Panc1 (cell line): ENCODE data around the gene TAF15. TPM values are rescaled to one million over a fixed set of nuclear protein-coding genes. Genes with fewer than 3 reads are reported as not detected.

ENCODE experiments used
- ATAC-seq: fragments of 200-7000 bp; cut with Tn5 transposase; 2 replicates; pipeline ENCODE4 v1.9.1; 2020; ENCODE audit warnings: mild to moderate bottlenecking, moderate library complexity
- BruUV-seq: library from RNA; stranded (reverse); fragments of 400-500 nt; replicated peaks from 2 replicates; lab custom pipeline; 2021; lab: Mats Ljungman, UMichigan
- CTCF ChIA-PET: fragments of 300-600 bp; sonication (Branson Sonifier 250); formaldehyde crosslinking; loops from one replicate; lab custom pipeline; 2022; ENCODE audit warnings: antibody characterized with exemption; lab: Charles Lee
- POLR2A ChIA-PET: fragments of 300-600 bp; sonication (Branson Sonifier 250); formaldehyde crosslinking; loops from one replicate; lab custom pipeline; 2022; ENCODE audit warnings: antibody characterized with exemption; lab: Charles Lee
- DNase-seq: peaks from one replicate; pipeline ENCODE4 v3.0.0-alpha.2; 2010; ENCODE audit warnings: low read depth, low spot score
- H3K27ac ChIP-seq: 2 replicates; pipeline ENCODE4 v1.5.1; 2011; ENCODE audit warnings: mild to moderate bottlenecking, low read length, inconsistent platforms
- H3K27me3 ChIP-seq: fragments of 200-500 bp; sonication (Bioruptor generic); 2 replicates; pipeline ENCODE4 v1.6.0; 2014; ENCODE audit warnings: low read length, inconsistent platforms; ENCODE audit not compliant: control insufficient read depth, insufficient read depth
- H3K36me3 ChIP-seq: fragments of 200-500 bp; sonication (Bioruptor generic); 2 replicates; pipeline ENCODE4 v1.5.1; 2014; ENCODE audit warnings: inconsistent platforms, mild to moderate bottlenecking, low read length, moderate library complexity; ENCODE audit not compliant: control insufficient read depth, insufficient read depth
- H3K4me1 ChIP-seq: 2 replicates; pipeline ENCODE4 v1.5.1; 2011; ENCODE audit warnings: inconsistent platforms, mild to moderate bottlenecking, low read length, moderate library complexity; ENCODE audit not compliant: control insufficient read depth, insufficient read depth
- H3K4me3 ChIP-seq, 2 experiments: 2 replicates each; pipeline ENCODE4 v1.5.1; 2011 to 2012; ENCODE audit warnings: low read depth in 2 of 2, low read length in 2 of 2, mild to moderate bottlenecking in 2 of 2, inconsistent platforms in 1 of 2, moderate library complexity in 1 of 2
- H3K9me3 ChIP-seq: fragments of 200-500 bp; sonication (Bioruptor generic); 2 replicates; pipeline ENCODE4 v1.5.1; 2014; ENCODE audit warnings: low read depth, mild to moderate bottlenecking, inconsistent platforms, low read length, moderate library complexity; ENCODE audit not compliant: control insufficient read depth, insufficient read depth
- CTCF ChIP-seq: fragments of 450-650 bp; IDR thresholded peaks from 2 replicates; pipeline ENCODE4 v1.5.1; 2017; ENCODE audit warnings: mild to moderate bottlenecking
- POLR2AphosphoS5 ChIP-seq: IDR thresholded peaks from 2 replicates; pipeline ENCODE4 v1.6.1; 2012; ENCODE audit warnings: mild to moderate bottlenecking, low read depth, low read length, moderate library complexity
- REST ChIP-seq, 2 experiments: IDR thresholded peaks; 2 replicates each; pipeline ENCODE4 v1.6.1; 2011 to 2012; ENCODE audit warnings: low read depth in 2 of 2, control low read depth in 1 of 2, low read length in 1 of 2, mild to moderate bottlenecking in 1 of 2, moderate library complexity in 1 of 2; ENCODE audit not compliant: insufficient read depth in 1 of 2
- SIN3A ChIP-seq: IDR thresholded peaks from 2 replicates; pipeline ENCODE4 v1.6.1; 2012; ENCODE audit warnings: low read depth, mild to moderate bottlenecking, low read length, moderate library complexity, borderline replicate concordance; ENCODE audit not compliant: insufficient read depth
- TCF7L2 ChIP-seq: IDR thresholded peaks from 2 replicates; pipeline ENCODE4 v1.6.1; 2011; ENCODE audit warnings: mild to moderate bottlenecking, low read depth, low read length, inconsistent platforms
- in situ Hi-C: cut with HindIII; loops from 2 replicates; pipeline ENCODE4 v1.10.0; 2016; ENCODE audit warnings: low sequenced_read_pairs, low pct_unique_long_range_greater_than_20kb
- intact Hi-C: fragments of 100-400 bp; cut with micrococcal nuclease; formaldehyde crosslinking; loops from one replicate; pipeline ENCODE4 v1.10.0; 2022; ENCODE audit not compliant: unreplicated experiment
- total RNA-seq: library from RNA; stranded (reverse); gene quantifications from one replicate; pipeline ENCODE4 v1.2.1, GENCODE V29; 2021; ENCODE audit not compliant: unreplicated experiment

Gene TAF15
- total RNA-seq, 1 experiment from 2014 or later, result 249 TPM

GRCh38 chr17:35769895-35770486 lies 39.3 kb upstream of the TAF15 start:
- POLR2A ChIA-PET, result no interaction called here
- no peak for DNase-seq
- CTCF ChIA-PET, result interaction anchor here (1.9 kb wide), 1 partner anchor 35 kb away, joined by 27 read pairs; no protein-coding TSS in a partner anchor
- Histone ChIP-seq H3K4me1 (peaks cover 8% of the 10 kb centered on the region; the same call in 1 of the 2 replicates), H3K27me3 (peaks cover 3% of the 10 kb centered on the region; the same call in 1 of the 2 replicates), H3K27ac (no peak overlapping the region), H3K9me3 (no peaks in the 10 kb centered on the region), H3K4me3 (no peak overlapping the region), H3K36me3 (no peaks in the 10 kb centered on the region)
- in situ Hi-C loops, result no loop called here
- intact Hi-C loops, result no loop called here
- BruUV-seq, result no TSS peak
- no peak for ATAC-seq
- TF ChIP-seq REST (IDR thresholded peaks at IDR 0.05; ENCODE audit: insufficient read depth in 1 of 2, low read depth in 2 of 2, low read length in 1 of 2), result no peak
- no peak for TF ChIP-seq TCF7L2
- peak; percentile 77; the same call in 1 of the 2 replicates for TF ChIP-seq CTCF
- TF ChIP-seq SIN3A, result no peak

GRCh38 chr17:35773129-35773528 lies 36.2 kb upstream of the TAF15 start:
- no peak overlapping the region for H3K4me3 ChIP-seq
- in situ Hi-C loops, result no loop called here
- intact Hi-C loops, result no loop called here
- H3K27me3 ChIP-seq, result no peaks in the 10 kb centered on the region
- no TSS peak for BruUV-seq
- ChIA-PET CTCF (no interaction called here), POLR2A (no interaction called here)
- no peak for DNase-seq
- H3K27ac ChIP-seq, result no peak overlapping the region
- TF ChIP-seq REST (IDR thresholded peaks at IDR 0.05; ENCODE audit: insufficient read depth in 1 of 2, low read depth in 2 of 2, low read length in 1 of 2) (no peak), TCF7L2 (no peak), POLR2AphosphoS5 (no peak), SIN3A (no peak), CTCF (no peak)
- no peak for ATAC-seq
- no peaks in the 10 kb centered on the region for H3K9me3 ChIP-seq
- H3K4me1 ChIP-seq, result 0 out of 2 replicates have a peak, but pooled peaks cover 7% of the 10 kb centered on the region
- no peaks in the 10 kb centered on the region for H3K36me3 ChIP-seq
